HepG2 (cell line): ENCODE measurements around the gene RAMP1. TPM values are rescaled to one million over a fixed set of nuclear protein-coding genes. Genes with fewer than 3 reads are reported as not detected.

Experiments
- ATAC-seq: fragments of 200-7000 bp; cut with Tn5 transposase; 3 replicates; pipeline ENCODE4 v1.9.1; 2020; ENCODE audit warnings: mild to moderate bottlenecking, moderate library complexity
- BruUV-seq: library from RNA; stranded (reverse); fragments of 400-500 nt; replicated peaks from 2 replicates; lab custom pipeline; 2021; lab: Mats Ljungman, UMichigan
- CTCF ChIA-PET: fragments of 300-600 bp; formaldehyde crosslinking; extraction: SDS; loops from one replicate; lab custom pipeline; 2021; ENCODE audit warnings: low total read pairs, inconsistent platforms, low intra/inter-chr PET ratio; lab: Yijun Ruan, JAX
- POLR2A ChIA-PET: fragments of 350-600 bp; sonication (Branson Sonifier 250); formaldehyde crosslinking; loops from one replicate; lab custom pipeline; 2020; ENCODE audit warnings: antibody characterized with exemption, inconsistent platforms; lab: Yijun Ruan, JAX
- DNase-seq: peaks from one replicate; pipeline ENCODE4 v3.0.0-alpha.2; 2015; ENCODE audit warnings: low spot score
- FAIRE-seq: peaks from 3 replicates; lab custom pipeline; 2011; peaks lifted over from hg19 to GRCh38; lab: Jason Lieb, UNC
- H2AFZ ChIP-seq: one replicate; pipeline ENCODE4 v1.6.1; 2011; ENCODE audit warnings: low read length, inconsistent platforms
- H3K27ac ChIP-seq: fragments of 300-600 bp; 3 replicates; pipeline ENCODE4 v1.8.0; 2011; ENCODE audit warnings: mixed run types, mild to moderate bottlenecking, mixed read lengths, low read length, inconsistent platforms; ENCODE audit not compliant: insufficient read depth; ENCODE audit errors: extremely low read length
- H3K27me3 ChIP-seq, 2 experiments: fragments of 200-600 bp in 1 of 2; 2 replicates in 1 of 2; 3 replicates in 1 of 2; pipeline versions ENCODE4 v1.6.0 to v1.8.0; 2011; ENCODE audit warnings: low read length in 2 of 2, mild to moderate bottlenecking in 2 of 2, moderate library complexity in 2 of 2, inconsistent platforms in 1 of 2; ENCODE audit not compliant: insufficient read depth in 2 of 2, control insufficient read depth in 1 of 2
- H3K36me3 ChIP-seq, 2 experiments: fragments of 200-600 bp in 1 of 2; replicated peaks in 1 of 2; 2 replicates in 1 of 2; 3 replicates in 1 of 2; pipeline versions ENCODE4 v1.5.1 to v1.8.0; 2011; ENCODE audit warnings: low read length in 2 of 2, inconsistent platforms in 1 of 2; ENCODE audit not compliant: insufficient read depth in 2 of 2, control insufficient read depth in 1 of 2
- H3K4me1 ChIP-seq: 2 replicates; pipeline ENCODE4 v1.5.1; 2012; ENCODE audit warnings: low read length, inconsistent platforms; ENCODE audit not compliant: insufficient read depth
- H3K4me2 ChIP-seq: 2 replicates; pipeline ENCODE4 v1.6.0; 2011; ENCODE audit warnings: low read depth, low read length, inconsistent platforms
- H3K4me3 ChIP-seq, 3 experiments: fragments of 200-600 bp in 1 of 3; sonication (generic), shearing (Covaris generic) in 1 of 3; replicated peaks in 1 of 3; 2 replicates each; pipeline ENCODE4 v1.5.1; 2011 to 2016; ENCODE audit warnings: low read length in 3 of 3, inconsistent platforms in 2 of 3, low read depth in 2 of 3, mild to moderate bottlenecking in 2 of 3, control low read depth in 1 of 3, mixed read lengths in 1 of 3; ENCODE audit not compliant: insufficient read depth in 1 of 3
- H3K79me2 ChIP-seq: one replicate; pipeline ENCODE4 v1.6.1; 2011; ENCODE audit warnings: low read length, inconsistent platforms; ENCODE audit not compliant: insufficient read depth
- H3K9ac ChIP-seq: 2 replicates; pipeline ENCODE4 v1.6.0; 2011; ENCODE audit warnings: mild to moderate bottlenecking, low read depth, low read length, inconsistent platforms; ENCODE audit not compliant: insufficient read depth
- H3K9me3 ChIP-seq: 2 replicates; pipeline ENCODE4 v1.5.1; 2012; ENCODE audit warnings: mild to moderate bottlenecking, low read length
- H4K20me1 ChIP-seq: 2 replicates; pipeline ENCODE4 v1.6.0; 2011; ENCODE audit warnings: inconsistent platforms, mild to moderate bottlenecking, low read length, moderate library complexity; ENCODE audit not compliant: insufficient read depth
- EHMT2 ChIP-seq: fragments of 200-600 bp; sonication (generic); IDR thresholded peaks from 2 replicates; pipeline ENCODE4 v1.7.0; 2017; ENCODE audit warnings: antibody characterized with exemption, low read depth, low read length, borderline replicate concordance
- ETV5 ChIP-seq: IDR thresholded peaks from 2 replicates; pipeline ENCODE4 v1.6.1; 2018; ENCODE audit warnings: missing biosample characterization, missing genetic modification reagents, inconsistent platforms, borderline replicate concordance
- HBP1 ChIP-seq: IDR thresholded peaks from 2 replicates; pipeline ENCODE4 v1.6.1; 2016; ENCODE audit warnings: low read depth, control low read depth
- JUN ChIP-seq: sonication (generic); formaldehyde crosslinking; IDR thresholded peaks from 2 replicates; pipeline ENCODE4 v1.4.0; 2020; ENCODE audit warnings: mild to moderate bottlenecking, missing genetic modification reagents
- KLF13 ChIP-seq: sonication (generic); formaldehyde crosslinking; IDR thresholded peaks from 2 replicates; pipeline ENCODE4 v1.4.0; 2020; ENCODE audit warnings: mild to moderate bottlenecking, missing genetic modification reagents
- KLF16 ChIP-seq, 2 experiments: sonication (generic) in 1 of 2; formaldehyde crosslinking in 1 of 2; IDR thresholded peaks; 2 replicates each; pipeline versions ENCODE4 v1.6.1 to v1.8.0; 2016 to 2023; ENCODE audit warnings: missing genetic modification reagents in 2 of 2, missing compliant biosample characterization in 1 of 2
- RBM22 ChIP-seq: fragments of 200-400 bp; formaldehyde crosslinking; optimal IDR thresholded peaks from 2 replicates; pipeline ENCODE3; 2017; ENCODE audit warnings: mild to moderate bottlenecking, low read length, moderate library complexity
- TFE3 ChIP-seq: IDR thresholded peaks from 2 replicates; pipeline ENCODE4 v1.6.1; 2016
- ZNF362 ChIP-seq: sonication (generic); formaldehyde crosslinking; IDR thresholded peaks from 2 replicates; pipeline ENCODE4 v1.4.0; 2020; ENCODE audit warnings: missing genetic modification reagents, mild to moderate bottlenecking, borderline replicate concordance
- ZNF510 ChIP-seq: sonication (generic); formaldehyde crosslinking; IDR thresholded peaks from 2 replicates; pipeline ENCODE4 v1.4.0; 2020; ENCODE audit warnings: low read depth, mild to moderate bottlenecking, missing genetic modification reagents
- ZNF557 ChIP-seq: sonication (generic); formaldehyde crosslinking; IDR thresholded peaks from 2 replicates; pipeline ENCODE4 v1.4.0; 2020; ENCODE audit warnings: missing genetic modification reagents
- ZNF570 ChIP-seq: sonication (generic); formaldehyde crosslinking; IDR thresholded peaks from 2 replicates; pipeline ENCODE4 v1.4.0; 2020; ENCODE audit warnings: mild to moderate bottlenecking, missing genetic modification reagents, borderline replicate concordance
- ZSCAN25 ChIP-seq: sonication (generic); formaldehyde crosslinking; IDR thresholded peaks from 2 replicates; pipeline ENCODE4 v1.8.0; 2022; ENCODE audit warnings: mild to moderate bottlenecking, missing genetic modification reagents
- WGBS: methylation state at CpG from one replicate; pipeline ENCODE4 v1.1.6; 2017; ENCODE audit warnings: low lambda C conversion rate; 5-methylcytosine and 5-hydroxymethylcytosine counted together
- in situ Hi-C: cut with HindIII; loops from 2 replicates; pipeline ENCODE4 v1.10.0; 2017; ENCODE audit warnings: low pct_unique_long_range_greater_than_20kb; ENCODE audit not compliant: extremely low pct_ligation_motif_present
- intact Hi-C: fragments of 100-400 bp; cut with micrococcal nuclease; formaldehyde crosslinking; loops from one replicate; pipeline ENCODE4 v1.10.0; 2022; ENCODE audit not compliant: unreplicated experiment
- polyA plus RNA-seq, 8 experiments: library from polyadenylated mRNA; depleted of rRNA in 3 of 8; stranded (reverse) in 7 of 8; unstranded in 1 of 8; fragments of >200 nt; fragmentation: Illumina TruSeq in 4 of 8; extraction: Trizol in 4 of 8; gene quantifications; 2 replicates each; pipeline versions ENCODE4 v1.2.1 to v1.2.3, GENCODE V29; 2011 to 2016; ENCODE audit warnings: low read depth in 4 of 8, missing spikeins in 1 of 8, mixed read lengths in 1 of 8; ENCODE audit not compliant: insufficient read depth in 1 of 8
- total RNA-seq, 5 experiments: library from RNA; depleted of rRNA; stranded (reverse); fragments of >200 nt; fragmentation: Illumina TruSeq; extraction: Trizol; gene quantifications; 2 replicates each; pipeline ENCODE4 v1.2.3, GENCODE V29; 2016; ENCODE audit warnings: low read depth in 1 of 5
- TF ChIP-seq, protein P1 (sequence below): IDR thresholded peaks from 2 replicates; pipeline ENCODE4 v1.6.1; 2016; ENCODE audit warnings: missing biosample characterization, missing genetic modification reagents, low read depth
- TF ChIP-seq, protein P2 (sequence below): sonication (generic); formaldehyde crosslinking; IDR thresholded peaks from 2 replicates; pipeline ENCODE4 v1.5.1; 2020; ENCODE audit warnings: mild to moderate bottlenecking, missing genetic modification reagents, moderate library complexity

RAMP1 gene
- total and polyA plus RNA-seq, 2 of the 13 experiments (the other 11 are each of a cell fraction or from before 2014, with no cell fraction given): 0.29 to 0.61 TPM

DNA sequence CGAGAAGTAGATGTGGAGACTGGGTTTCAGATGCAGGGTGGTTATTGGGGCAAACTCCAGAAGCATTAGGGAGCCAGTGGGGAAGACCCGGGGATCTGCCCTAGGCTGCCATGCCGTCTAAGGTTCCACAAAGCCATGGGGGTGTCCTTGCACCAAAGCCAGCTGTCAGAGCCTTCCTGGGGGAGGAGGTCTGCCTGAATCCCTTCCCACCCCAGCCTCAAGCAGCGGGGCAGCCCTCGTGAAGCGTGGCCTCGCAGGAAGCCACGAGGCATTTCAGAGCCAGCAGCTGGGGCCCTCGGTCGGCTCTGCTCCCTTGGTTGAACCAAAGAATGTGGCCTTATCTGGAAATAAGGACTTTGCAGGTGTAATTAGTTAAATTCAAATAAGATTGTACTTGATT lies 56.2 kb downstream of the RAMP1 start:
- POLR2A ChIA-PET: no interaction called here
- no peak for DNase-seq
- TF ChIP-seq KLF13: no peak
- no peak for TF ChIP-seq ETV5 (CRISPR knock-in tag)
- TF ChIP-seq, protein P1, sequence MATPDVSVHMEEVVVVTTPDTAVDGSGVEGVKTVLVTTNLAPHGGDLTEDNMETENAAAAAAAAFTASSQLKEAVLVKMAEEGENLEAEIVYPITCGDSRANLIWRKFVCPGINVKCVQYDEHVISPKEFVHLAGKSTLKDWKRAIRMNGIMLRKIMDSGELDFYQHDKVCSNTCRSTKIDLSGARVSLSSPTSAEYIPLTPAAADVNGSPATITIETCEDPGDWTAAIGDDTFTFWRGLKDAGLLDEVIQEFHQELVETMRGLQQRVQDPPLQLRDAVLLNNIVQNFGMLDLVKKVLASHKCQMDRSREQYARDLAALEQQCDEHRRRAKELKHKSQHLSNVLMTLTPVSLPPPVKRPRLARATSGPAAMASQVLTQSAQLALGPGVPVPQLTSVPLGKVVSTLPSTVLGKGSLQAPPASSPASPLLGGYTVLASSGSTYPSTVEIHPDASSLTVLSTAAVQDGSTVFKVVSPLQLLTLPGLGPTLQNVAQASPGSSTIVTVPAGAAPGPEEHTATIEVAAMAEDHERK (CRISPR knock-in tag): no peak
- TF ChIP-seq ZSCAN25: no peak
- TF ChIP-seq TFE3 (CRISPR knock-in tag): no peak
- TF ChIP-seq ZNF362 (CRISPR knock-in tag): no peak
- no peak for TF ChIP-seq ZNF510 (CRISPR knock-in tag)
- TF ChIP-seq ZNF557 (CRISPR knock-in tag): no peak
- no peak for TF ChIP-seq EHMT2
- no peak for TF ChIP-seq KLF16 (CRISPR knock-in tag; IDR thresholded peaks at IDR 0.05)
- TF ChIP-seq, protein P2, sequence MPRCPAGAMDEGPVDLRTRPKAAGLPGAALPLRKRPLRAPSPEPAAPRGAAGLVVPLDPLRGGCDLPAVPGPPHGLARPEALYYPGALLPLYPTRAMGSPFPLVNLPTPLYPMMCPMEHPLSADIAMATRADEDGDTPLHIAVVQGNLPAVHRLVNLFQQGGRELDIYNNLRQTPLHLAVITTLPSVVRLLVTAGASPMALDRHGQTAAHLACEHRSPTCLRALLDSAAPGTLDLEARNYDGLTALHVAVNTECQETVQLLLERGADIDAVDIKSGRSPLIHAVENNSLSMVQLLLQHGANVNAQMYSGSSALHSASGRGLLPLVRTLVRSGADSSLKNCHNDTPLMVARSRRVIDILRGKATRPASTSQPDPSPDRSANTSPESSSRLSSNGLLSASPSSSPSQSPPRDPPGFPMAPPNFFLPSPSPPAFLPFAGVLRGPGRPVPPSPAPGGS (CRISPR knock-in tag): no peak
- TF ChIP-seq RBM22: no peak
- no peak for TF ChIP-seq ZNF570 (CRISPR knock-in tag)
- no peak for TF ChIP-seq HBP1 (CRISPR knock-in tag)
- no peak for TF ChIP-seq JUN (CRISPR knock-in tag)
- 59% methylated on average over 10 of the region's 10 CpGs for WGBS
- in situ Hi-C loops (no loop called here), intact Hi-C loops (no loop called here)
- Histone ChIP-seq H3K4me2 (no peak overlapping the region), H3K9ac (no peak overlapping the region), H3K4me3 (no peak overlapping the region), H3K27ac (no peak overlapping the region), H3K27me3 (peaks cover 5 to 37% of the 10 kb centered on the region in 2 experiments), H3K79me2 (no peaks in the 10 kb centered on the region), H3K4me1 (no peaks in the 10 kb centered on the region), H3K9me3 (no peaks in the 10 kb centered on the region), H2AFZ (no peak overlapping the region), H3K36me3 (no peaks in the 10 kb centered on the region), H4K20me1 (no peaks in the 10 kb centered on the region)
- no peak for FAIRE-seq
- CTCF ChIA-PET: no interaction called here
- no peak for ATAC-seq
- BruUV-seq: no TSS peak
